Measurements from ENCODE around the gene ANP32E. TPM values are rescaled to one million over a fixed set of nuclear protein-coding genes. Genes with fewer than 3 reads are reported as not detected.

ANP32E gene
- total RNA-seq, 1 donor from 2014 or later: 48.9 TPM

DNA sequence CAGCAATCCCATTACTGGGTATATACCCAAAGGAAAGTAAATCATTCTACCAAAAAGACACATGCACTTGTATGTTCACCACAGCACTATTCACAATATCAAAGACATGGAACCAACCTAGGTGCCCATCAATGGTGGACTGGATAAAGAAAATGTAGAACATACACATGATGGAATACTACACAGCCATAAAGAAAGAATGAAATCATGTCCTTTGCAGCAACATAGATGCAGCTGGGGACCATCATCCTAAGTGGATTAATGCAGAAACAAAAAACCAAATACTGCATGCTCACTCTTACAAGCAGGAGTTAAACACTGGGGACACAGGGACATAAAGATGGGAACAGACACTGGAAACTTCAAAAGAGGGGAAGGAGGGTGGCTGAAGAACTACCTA, 8.7 kb downstream of the ANP32E start:
- H3K27me3 ChIP-seq (ENCODE audit: insufficient read depth, low read length): no peaks in the 10 kb centered on the region
- FAIRE-seq (no peak), DNase-seq (ENCODE audit: low read depth) (no peak)
- no peak overlapping the region for H3K27ac Mint-ChIP-seq (ENCODE audit: unreplicated experiment)
- no peak overlapping the region for H2AFZ ChIP-seq (ENCODE audit: low read depth, low read length)
- H3K4me3 ChIP-seq (ENCODE audit: insufficient read depth, low read depth, low read length): no peak overlapping the region
- no peaks in the 10 kb centered on the region for H3K9me3 Mint-ChIP-seq (ENCODE audit: unreplicated experiment)
- H3K79me2 ChIP-seq (ENCODE audit: insufficient read depth, low read length): peaks cover 29% of the 10 kb centered on the region
- H3K4me1 ChIP-seq (ENCODE audit: insufficient read depth, low read length): no peaks in the 10 kb centered on the region
- no peak overlapping the region for H3K9ac ChIP-seq (ENCODE audit: low read length)
- H3K36me3 Mint-ChIP-seq (ENCODE audit: low read depth, unreplicated experiment): peaks cover 11% of the 10 kb centered on the region
- no peaks in the 10 kb centered on the region for H3K9me3 ChIP-seq (ENCODE audit: insufficient read depth, low read depth, low read length)
- no peak overlapping the region for H3K4me3 Mint-ChIP-seq (ENCODE audit: unreplicated experiment)
- H3K36me3 ChIP-seq (ENCODE audit: insufficient read depth, low read length): peaks cover 38% of the 10 kb centered on the region
- H3K27me3 Mint-ChIP-seq (ENCODE audit: low read depth, unreplicated experiment): no peaks in the 10 kb centered on the region
- no peak overlapping the region for H3K4me2 ChIP-seq (ENCODE audit: low read length)
- H3K27ac ChIP-seq (ENCODE audit: low read depth, low read length): no peak overlapping the region
- TF ChIP-seq CTCF (IDR thresholded peaks at IDR 0.05; ENCODE audit: insufficient read depth, low read depth, low read length) (no peak), EZH2 (IDR thresholded peaks at IDR 0.05; ENCODE audit: insufficient read depth, low read length) (no peak)
- no peaks in the 10 kb centered on the region for H3K4me1 Mint-ChIP-seq (ENCODE audit: low read depth, unreplicated experiment)
- H4K20me1 ChIP-seq (ENCODE audit: insufficient read depth, low read length): no peaks in the 10 kb centered on the region

GRCh38 chr1:150226486-150226885, 9.4 kb downstream of the ANP32E start:
- Histone ChIP-seq H3K27ac (ENCODE audit: low read depth, low read length) (no peak overlapping the region), H3K79me2 (ENCODE audit: insufficient read depth, low read length) (peaks cover 23% of the 10 kb centered on the region), H3K36me3 (ENCODE audit: insufficient read depth, low read length) (peaks cover 38% of the 10 kb centered on the region), H3K4me1 (ENCODE audit: insufficient read depth, low read length) (no peaks in the 10 kb centered on the region), H3K4me3 (ENCODE audit: insufficient read depth, low read depth, low read length) (no peak overlapping the region), H4K20me1 (ENCODE audit: insufficient read depth, low read length) (no peaks in the 10 kb centered on the region), H3K9ac (ENCODE audit: low read length) (no peak overlapping the region), H2AFZ (ENCODE audit: low read depth, low read length) (no peak overlapping the region), H3K4me2 (ENCODE audit: low read length) (no peak overlapping the region), H3K9me3 (ENCODE audit: insufficient read depth, low read depth, low read length) (no peaks in the 10 kb centered on the region), H3K27me3 (ENCODE audit: insufficient read depth, low read length) (no peaks in the 10 kb centered on the region)
- Mint-ChIP-seq H3K27ac (ENCODE audit: unreplicated experiment) (no peak overlapping the region), H3K9me3 (ENCODE audit: unreplicated experiment) (no peaks in the 10 kb centered on the region), H3K36me3 (ENCODE audit: low read depth, unreplicated experiment) (peaks cover 11% of the 10 kb centered on the region), H3K4me1 (ENCODE audit: low read depth, unreplicated experiment) (no peaks in the 10 kb centered on the region), H3K4me3 (ENCODE audit: unreplicated experiment) (no peak overlapping the region), H3K27me3 (ENCODE audit: low read depth, unreplicated experiment) (no peaks in the 10 kb centered on the region)
- TF ChIP-seq CTCF (IDR thresholded peaks at IDR 0.05; ENCODE audit: insufficient read depth, low read depth, low read length) (no peak), EZH2 (IDR thresholded peaks at IDR 0.05; ENCODE audit: insufficient read depth, low read length) (no peak)
- FAIRE-seq (no peak), DNase-seq (ENCODE audit: low read depth) (no peak)

DNA sequence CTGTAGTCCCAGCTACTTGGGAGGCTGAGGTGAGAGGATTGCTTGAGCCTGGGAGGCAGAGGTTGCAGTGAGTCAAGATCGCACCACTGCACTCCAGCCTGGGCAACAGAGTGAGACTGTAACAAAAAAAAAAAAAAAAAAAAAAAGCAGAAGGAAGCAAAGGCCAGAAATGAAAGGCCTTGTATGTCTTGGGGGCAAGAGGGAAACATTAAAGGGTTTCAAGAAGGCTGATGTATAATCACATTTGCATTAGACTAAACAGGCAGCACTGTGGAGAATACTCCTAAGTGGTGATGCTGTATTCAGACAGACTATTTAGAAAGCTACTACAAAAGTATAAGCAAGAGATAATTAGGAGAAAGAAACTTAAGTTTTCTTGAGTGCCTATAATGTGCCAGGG, 10.4 kb downstream of the ANP32E start:
- no peak overlapping the region for H3K4me3 ChIP-seq (ENCODE audit: insufficient read depth, low read depth, low read length)
- Mint-ChIP-seq H3K4me1 (ENCODE audit: low read depth, unreplicated experiment) (no peaks in the 10 kb centered on the region), H3K27me3 (ENCODE audit: low read depth, unreplicated experiment) (no peaks in the 10 kb centered on the region), H3K9me3 (ENCODE audit: unreplicated experiment) (no peaks in the 10 kb centered on the region), H3K36me3 (ENCODE audit: low read depth, unreplicated experiment) (peaks cover 11% of the 10 kb centered on the region), H3K4me3 (ENCODE audit: unreplicated experiment) (no peak overlapping the region), H3K27ac (ENCODE audit: unreplicated experiment) (no peak overlapping the region)
- H3K79me2 ChIP-seq (ENCODE audit: insufficient read depth, low read length): peaks cover 14% of the 10 kb centered on the region
- H3K27ac ChIP-seq (ENCODE audit: low read depth, low read length): no peak overlapping the region
- no peak for FAIRE-seq
- no peak for DNase-seq (ENCODE audit: low read depth)
- no peaks in the 10 kb centered on the region for H3K9me3 ChIP-seq (ENCODE audit: insufficient read depth, low read depth, low read length)
- H3K36me3 ChIP-seq (ENCODE audit: insufficient read depth, low read length): peaks cover 34% of the 10 kb centered on the region
- H3K4me2 ChIP-seq (ENCODE audit: low read length): no peak overlapping the region
- no peak overlapping the region for H3K9ac ChIP-seq (ENCODE audit: low read length)
- no peaks in the 10 kb centered on the region for H3K27me3 ChIP-seq (ENCODE audit: insufficient read depth, low read length)
- TF ChIP-seq EZH2 (IDR thresholded peaks at IDR 0.05; ENCODE audit: insufficient read depth, low read length) (no peak), CTCF (IDR thresholded peaks at IDR 0.05; ENCODE audit: insufficient read depth, low read depth, low read length) (no peak)
- no peaks in the 10 kb centered on the region for H4K20me1 ChIP-seq (ENCODE audit: insufficient read depth, low read length)
- no peaks in the 10 kb centered on the region for H3K4me1 ChIP-seq (ENCODE audit: insufficient read depth, low read length)
- no peak overlapping the region for H2AFZ ChIP-seq (ENCODE audit: low read depth, low read length)
